Keratinocyte (primary cell): Measurements from ENCODE around the gene LRBA. TPM values are rescaled to one million over a fixed set of nuclear protein-coding genes. Genes with fewer than 3 reads are reported as not detected.

ENCODE experiments used
- DNase-seq: peaks from one replicate; pipeline ENCODE4 v3.0.0-alpha.2; 2011; ENCODE audit warnings: low read depth, missing footprints, low spot score
- FAIRE-seq: peaks from 2 replicates; lab custom pipeline; 2011; peaks lifted over from hg19 to GRCh38; lab: Jason Lieb, UNC
- H2AFZ ChIP-seq: 2 replicates; pipeline ENCODE4 v1.6.0; 2012; ENCODE audit warnings: low read length, control low read depth, inconsistent platforms; ENCODE audit not compliant: control insufficient read depth
- H3K27ac ChIP-seq: 2 replicates; pipeline ENCODE4 v1.5.1; 2011; ENCODE audit warnings: low read length; ENCODE audit not compliant: control insufficient read depth, insufficient read depth
- H3K27me3 ChIP-seq: 3 replicates; pipeline ENCODE4 v1.6.0; 2011; ENCODE audit warnings: low read length; ENCODE audit not compliant: control insufficient read depth, insufficient read depth; ENCODE audit errors: extremely low read depth
- H3K36me3 ChIP-seq, 2 experiments: 2 replicates in 1 of 2; 3 replicates in 1 of 2; pipeline ENCODE4 v1.5.1; 2011; ENCODE audit warnings: low read length in 2 of 2, mild to moderate bottlenecking in 1 of 2; ENCODE audit not compliant: control insufficient read depth in 2 of 2, insufficient read depth in 2 of 2; ENCODE audit errors: extremely low read depth in 1 of 2
- H3K4me1 ChIP-seq: 3 replicates; pipeline ENCODE4 v1.5.1; 2011; ENCODE audit warnings: low read length; ENCODE audit not compliant: control insufficient read depth, insufficient read depth; ENCODE audit errors: extremely low read depth
- H3K4me2 ChIP-seq: 3 replicates; pipeline ENCODE4 v1.6.0; 2011; ENCODE audit warnings: low read depth, low read length; ENCODE audit not compliant: control insufficient read depth, insufficient read depth; ENCODE audit errors: extremely low read depth
- H3K4me3 ChIP-seq, 3 experiments: fragments of 200-600 bp in 1 of 3; sonication (generic) in 1 of 3; 2 replicates in 2 of 3; 3 replicates in 1 of 3; pipeline ENCODE4 v1.5.1; 2011 to 2016; ENCODE audit warnings: low read length in 3 of 3, mild to moderate bottlenecking in 3 of 3, control low read depth in 2 of 3, inconsistent platforms in 1 of 3, low read depth in 1 of 3, mixed read lengths in 1 of 3, mixed run types in 1 of 3, moderate library complexity in 1 of 3; ENCODE audit not compliant: control insufficient read depth in 2 of 3, insufficient read depth in 2 of 3; ENCODE audit errors: extremely low read depth in 1 of 3
- H3K79me2 ChIP-seq: 2 replicates; pipeline ENCODE4 v1.6.0; 2012; ENCODE audit warnings: low read length; ENCODE audit not compliant: control insufficient read depth, insufficient read depth
- H3K9ac ChIP-seq: 3 replicates; pipeline ENCODE4 v1.6.0; 2011; ENCODE audit warnings: low read length; ENCODE audit not compliant: control insufficient read depth, insufficient read depth; ENCODE audit errors: extremely low read depth
- H3K9me1 ChIP-seq: 3 replicates; pipeline ENCODE4 v1.6.0; 2011; ENCODE audit warnings: low read length; ENCODE audit not compliant: control insufficient read depth, insufficient read depth; ENCODE audit errors: extremely low read depth
- H3K9me3 ChIP-seq: 2 replicates; pipeline ENCODE4 v1.5.1; 2012; ENCODE audit warnings: low read depth, low read length; ENCODE audit not compliant: control insufficient read depth
- H4K20me1 ChIP-seq: 3 replicates; pipeline ENCODE4 v1.6.0; 2011; ENCODE audit warnings: low read length; ENCODE audit not compliant: control insufficient read depth, insufficient read depth; ENCODE audit errors: extremely low read depth
- EZH2 ChIP-seq: IDR thresholded peaks from one replicate; pipeline ENCODE4 v1.6.1; 2012; ENCODE audit warnings: inconsistent platforms, mild to moderate bottlenecking, low read length, moderate library complexity
- dilution Hi-C: fragments of 300-500 bp; cut with MboI; formaldehyde crosslinking; loops from one replicate; pipeline ENCODE4 v1.7.0; 2020; ENCODE audit warnings: low sequenced_read_pairs; ENCODE audit not compliant: extremely low pct_ligation_motif_present
- polyA plus RNA-seq, 5 experiments: library from polyadenylated mRNA; depleted of rRNA in 3 of 5; stranded (reverse) in 3 of 5; stranded (forward) in 1 of 5; unstranded in 1 of 5; fragments of >200 nt; gene quantifications; 1 replicate in 1 of 5; 2 replicates in 3 of 5; 3 replicates in 1 of 5; pipeline versions ENCODE4 v1.2.1 to v1.2.3, GENCODE V29; 2011 to 2012; ENCODE audit warnings: missing spikeins in 2 of 5, low read depth in 1 of 5, low replicate concordance in 1 of 5
- TF ChIP-seq, protein P1 (sequence below), 3 experiments: IDR thresholded peaks in 1 of 3; conservative IDR thresholded peaks in 1 of 3; optimal IDR thresholded peaks in 1 of 3; 2 replicates in 2 of 3; 3 replicates in 1 of 3; pipeline versions ENCODE3 to v1.5.1; 2011; ENCODE audit warnings: low read length in 3 of 3, mild to moderate bottlenecking in 3 of 3, moderate library complexity in 2 of 3, control low read depth in 1 of 3, inconsistent platforms in 1 of 3; ENCODE audit not compliant: insufficient read depth in 2 of 3; ENCODE audit errors: extremely low read depth in 1 of 3

LRBA gene
- polyA plus RNA-seq, 1 donor (not counting 4 experiments of a cell fraction or from before 2014, with no cell fraction given): 35.6 TPM

DNA sequence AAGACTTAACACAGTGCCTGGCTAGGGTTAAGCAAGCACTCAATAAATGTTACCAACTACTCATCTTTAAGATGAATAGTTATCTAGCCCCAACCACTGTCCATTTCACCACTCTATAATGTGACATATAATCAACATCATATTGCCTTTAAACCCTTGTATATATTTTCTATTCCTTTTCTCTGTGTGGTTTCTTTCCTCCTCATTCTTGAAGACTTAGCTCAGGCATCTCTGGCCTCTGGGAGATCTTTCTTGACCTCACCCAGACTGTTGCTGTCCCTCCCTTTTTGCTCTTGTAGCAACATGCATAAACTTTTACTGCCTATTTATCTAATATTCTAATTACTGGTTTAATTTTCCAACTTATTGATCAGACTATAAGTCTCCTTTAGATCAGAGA, 683.0 kb downstream of the LRBA start:
- no peaks in the 10 kb centered on the region for H3K27me3 ChIP-seq
- no peaks in the 10 kb centered on the region for H3K36me3 ChIP-seq
- H3K27ac ChIP-seq: no peak overlapping the region
- no peak overlapping the region for H3K4me3 ChIP-seq
- DNase-seq: no peak
- no peak for FAIRE-seq
- no peak for TF ChIP-seq EZH2
- TF ChIP-seq, protein P1, sequence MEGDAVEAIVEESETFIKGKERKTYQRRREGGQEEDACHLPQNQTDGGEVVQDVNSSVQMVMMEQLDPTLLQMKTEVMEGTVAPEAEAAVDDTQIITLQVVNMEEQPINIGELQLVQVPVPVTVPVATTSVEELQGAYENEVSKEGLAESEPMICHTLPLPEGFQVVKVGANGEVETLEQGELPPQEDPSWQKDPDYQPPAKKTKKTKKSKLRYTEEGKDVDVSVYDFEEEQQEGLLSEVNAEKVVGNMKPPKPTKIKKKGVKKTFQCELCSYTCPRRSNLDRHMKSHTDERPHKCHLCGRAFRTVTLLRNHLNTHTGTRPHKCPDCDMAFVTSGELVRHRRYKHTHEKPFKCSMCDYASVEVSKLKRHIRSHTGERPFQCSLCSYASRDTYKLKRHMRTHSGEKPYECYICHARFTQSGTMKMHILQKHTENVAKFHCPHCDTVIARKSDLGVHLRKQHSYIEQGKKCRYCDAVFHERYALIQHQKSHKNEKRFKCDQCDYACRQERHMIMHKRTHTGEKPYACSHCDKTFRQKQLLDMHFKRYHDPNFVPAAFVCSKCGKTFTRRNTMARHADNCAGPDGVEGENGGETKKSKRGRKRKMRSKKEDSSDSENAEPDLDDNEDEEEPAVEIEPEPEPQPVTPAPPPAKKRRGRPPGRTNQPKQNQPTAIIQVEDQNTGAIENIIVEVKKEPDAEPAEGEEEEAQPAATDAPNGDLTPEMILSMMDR (optimal IDR thresholded peaks at IDR 0.05 in 1 of 3, IDR thresholded peaks at IDR 0.05 in 1 of 3, conservative IDR thresholded peaks at IDR 0.05 in 1 of 3; ENCODE audit: extremely low read depth in 1 of 3, insufficient read depth in 2 of 3, low read length in 3 of 3): no peak
- no peaks in the 10 kb centered on the region for H4K20me1 ChIP-seq
- dilution Hi-C loops: no loop called here
- H3K4me1 ChIP-seq: no peaks in the 10 kb centered on the region
- no peak overlapping the region for H3K4me2 ChIP-seq
- no peaks in the 10 kb centered on the region for H3K9me1 ChIP-seq
- H3K79me2 ChIP-seq: no peaks in the 10 kb centered on the region
- no peak overlapping the region for H2AFZ ChIP-seq
- H3K9me3 ChIP-seq: no peaks in the 10 kb centered on the region
- no peak overlapping the region for H3K9ac ChIP-seq

DNA sequence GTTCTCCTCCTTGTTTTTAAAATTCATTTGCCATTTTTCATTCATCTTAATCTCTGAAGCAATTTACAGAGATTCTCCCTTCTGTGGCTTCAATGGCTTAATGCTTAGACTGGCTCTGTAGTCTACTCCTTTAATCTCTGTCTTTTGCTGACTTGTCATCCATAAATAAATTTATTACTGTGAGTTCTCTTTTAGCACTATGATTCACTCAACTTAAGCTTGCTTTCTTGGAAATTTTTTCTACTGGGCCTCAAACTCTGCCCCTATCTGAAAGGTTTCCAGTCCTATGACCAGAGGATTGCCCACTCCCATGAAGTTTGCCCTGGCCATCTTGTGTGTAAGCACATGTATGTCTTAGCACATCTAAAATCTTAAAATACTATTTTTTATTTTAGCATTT, 685.7 kb downstream of the LRBA start:
- DNase-seq: no peak
- H3K27me3 ChIP-seq: no peaks in the 10 kb centered on the region
- dilution Hi-C loops: no loop called here
- H2AFZ ChIP-seq: no peak overlapping the region
- no peaks in the 10 kb centered on the region for H3K36me3 ChIP-seq
- no peaks in the 10 kb centered on the region for H3K4me1 ChIP-seq
- H3K4me2 ChIP-seq: no peak overlapping the region
- H3K9me1 ChIP-seq: no peaks in the 10 kb centered on the region
- no peak overlapping the region for H3K27ac ChIP-seq
- H3K79me2 ChIP-seq: no peaks in the 10 kb centered on the region
- no peak for FAIRE-seq
- no peaks in the 10 kb centered on the region for H3K9me3 ChIP-seq
- no peak for TF ChIP-seq EZH2
- TF ChIP-seq, protein P1 (optimal IDR thresholded peaks at IDR 0.05 in 1 of 3, IDR thresholded peaks at IDR 0.05 in 1 of 3, conservative IDR thresholded peaks at IDR 0.05 in 1 of 3; ENCODE audit: extremely low read depth in 1 of 3, insufficient read depth in 2 of 3, low read length in 3 of 3): no peak
- no peak overlapping the region for H3K4me3 ChIP-seq
- H4K20me1 ChIP-seq: no peaks in the 10 kb centered on the region
- H3K9ac ChIP-seq: no peak overlapping the region
